Gastroesophageal sphincter (tissue), 3 donors: Measurements from ENCODE around the gene GINS3.

Experiments used
- CTCF ChIP-seq, 4 experiments: fragments of 200-600 bp in 2 of 4; fragments of 450-650 bp in 2 of 4; sonication (generic) in 1 of 4; IDR thresholded peaks; one replicate each; pipeline ENCODE4 v1.5.1; 2017 to 2019; ENCODE audit warnings: antibody characterized with exemption in 4 of 4, mild to moderate bottlenecking in 2 of 4, moderate library complexity in 2 of 4
- POLR2A ChIP-seq, 2 donors: fragments of 450-650 bp; IDR thresholded peaks; one replicate each; pipeline ENCODE4 v1.6.1; 2017; ENCODE audit warnings: antibody characterized with exemption in 2 of 2, mild to moderate bottlenecking in 2 of 2, moderate library complexity in 1 of 2
- POLR2AphosphoS5 ChIP-seq: sonication (generic); formaldehyde crosslinking; IDR thresholded peaks from one replicate; pipeline ENCODE4 v1.6.1; 2017; ENCODE audit warnings: antibody characterized with exemption

GRCh38 chr16:58418026-58418425 lies 25.8 kb downstream of the GINS3 start:
- TF ChIP-seq CTCF (IDR thresholded peaks at IDR 0.05) (no peak), POLR2A (IDR thresholded peaks at IDR 0.05) (no peak), POLR2AphosphoS5 (no peak)
